Measurements from ENCODE around the gene TMEM132D. TPM values are rescaled to one million over a fixed set of nuclear protein-coding genes. Genes with fewer than 3 reads are reported as not detected.

The TMEM132D gene
- total and polyA plus RNA-seq, 4 donors, result 0.01 to 0.14 (median 0.08) TPM

GRCh38 chr12:129226851-129227250 is 677.0 kb downstream of the TMEM132D start (continued):
- TF ChIP-seq, protein P1, sequence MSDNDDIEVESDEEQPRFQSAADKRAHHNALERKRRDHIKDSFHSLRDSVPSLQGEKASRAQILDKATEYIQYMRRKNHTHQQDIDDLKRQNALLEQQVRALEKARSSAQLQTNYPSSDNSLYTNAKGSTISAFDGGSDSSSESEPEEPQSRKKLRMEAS (IDR thresholded peaks at IDR 0.05), result no peak
- TF ChIP-seq TAF1 (conservative IDR thresholded peaks at IDR 0.05) (no peak), HNF4G (IDR thresholded peaks at IDR 0.05) (no peak), RXRA (IDR thresholded peaks at IDR 0.05) (no peak), EGR1 (IDR thresholded peaks at IDR 0.05; ENCODE audit: low read depth in 2 of 2) (no peak)

- Histone ChIP-seq H3K27me3 (ENCODE audit: control insufficient read depth in 4 of 4, insufficient read depth in 4 of 4, low read length in 3 of 4) (peaks cover 0 to 4% (median 2%) of the 10 kb centered on the region in 4 donors), H3K27ac (ENCODE audit: low read depth in 1 of 2, low read length in 2 of 2) (no peak overlapping the region), H3K9me3 (ENCODE audit: control insufficient read depth in 4 of 4, low read length in 3 of 4) (no peaks in the 10 kb centered on the region), H3K36me3 (ENCODE audit: control insufficient read depth in 4 of 4, insufficient read depth in 3 of 4, low read depth in 1 of 4, low read length in 3 of 4) (no peaks in the 10 kb centered on the region), H3K4me1 (ENCODE audit: control insufficient read depth in 4 of 4, insufficient read depth in 4 of 4, low read length in 3 of 4) (no peaks in the 10 kb centered on the region), H3K4me3 (ENCODE audit: low read depth in 1 of 3, low read length in 3 of 3) (no peak overlapping the region), H3K9ac (ENCODE audit: low read depth in 1 of 2, low read length in 2 of 2) (no peak overlapping the region)
- no peak for DNase-seq (ENCODE audit: low spot score)
- TF ChIP-seq HNF4A (conservative IDR thresholded peaks at IDR 0.05), result no peak
- no peak for TF ChIP-seq REST (IDR thresholded peaks at IDR 0.05)
- TF ChIP-seq HNF4G (IDR thresholded peaks at IDR 0.05), result no peak
- TF ChIP-seq, protein P1 (IDR thresholded peaks at IDR 0.05), result no peak
- TF ChIP-seq, protein P2, sequence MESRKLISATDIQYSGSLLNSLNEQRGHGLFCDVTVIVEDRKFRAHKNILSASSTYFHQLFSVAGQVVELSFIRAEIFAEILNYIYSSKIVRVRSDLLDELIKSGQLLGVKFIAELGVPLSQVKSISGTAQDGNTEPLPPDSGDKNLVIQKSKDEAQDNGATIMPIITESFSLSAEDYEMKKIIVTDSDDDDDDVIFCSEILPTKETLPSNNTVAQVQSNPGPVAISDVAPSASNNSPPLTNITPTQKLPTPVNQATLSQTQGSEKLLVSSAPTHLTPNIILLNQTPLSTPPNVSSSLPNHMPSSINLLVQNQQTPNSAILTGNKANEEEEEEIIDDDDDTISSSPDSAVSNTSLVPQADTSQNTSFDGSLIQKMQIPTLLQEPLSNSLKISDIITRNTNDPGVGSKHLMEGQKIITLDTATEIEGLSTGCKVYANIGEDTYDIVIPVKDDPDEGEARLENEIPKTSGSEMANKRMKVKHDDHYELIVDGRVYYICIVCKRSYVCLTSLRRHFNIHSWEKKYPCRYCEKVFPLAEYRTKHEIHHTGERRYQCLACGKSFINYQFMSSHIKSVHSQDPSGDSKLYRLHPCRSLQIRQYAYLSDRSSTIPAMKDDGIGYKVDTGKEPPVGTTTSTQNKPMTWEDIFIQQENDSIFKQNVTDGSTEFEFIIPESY (IDR thresholded peaks at IDR 0.05), result no peak
- no peak for TF ChIP-seq FOXA2 (IDR thresholded peaks at IDR 0.05)
- no peak for TF ChIP-seq GABPA (IDR thresholded peaks at IDR 0.05 in 1 of 2, conservative IDR thresholded peaks at IDR 0.05 in 1 of 2)
- TF ChIP-seq JUND (IDR thresholded peaks at IDR 0.05), result no peak
- no peak for TF ChIP-seq FOXA1 (IDR thresholded peaks at IDR 0.05)
- TF ChIP-seq, protein P3, sequence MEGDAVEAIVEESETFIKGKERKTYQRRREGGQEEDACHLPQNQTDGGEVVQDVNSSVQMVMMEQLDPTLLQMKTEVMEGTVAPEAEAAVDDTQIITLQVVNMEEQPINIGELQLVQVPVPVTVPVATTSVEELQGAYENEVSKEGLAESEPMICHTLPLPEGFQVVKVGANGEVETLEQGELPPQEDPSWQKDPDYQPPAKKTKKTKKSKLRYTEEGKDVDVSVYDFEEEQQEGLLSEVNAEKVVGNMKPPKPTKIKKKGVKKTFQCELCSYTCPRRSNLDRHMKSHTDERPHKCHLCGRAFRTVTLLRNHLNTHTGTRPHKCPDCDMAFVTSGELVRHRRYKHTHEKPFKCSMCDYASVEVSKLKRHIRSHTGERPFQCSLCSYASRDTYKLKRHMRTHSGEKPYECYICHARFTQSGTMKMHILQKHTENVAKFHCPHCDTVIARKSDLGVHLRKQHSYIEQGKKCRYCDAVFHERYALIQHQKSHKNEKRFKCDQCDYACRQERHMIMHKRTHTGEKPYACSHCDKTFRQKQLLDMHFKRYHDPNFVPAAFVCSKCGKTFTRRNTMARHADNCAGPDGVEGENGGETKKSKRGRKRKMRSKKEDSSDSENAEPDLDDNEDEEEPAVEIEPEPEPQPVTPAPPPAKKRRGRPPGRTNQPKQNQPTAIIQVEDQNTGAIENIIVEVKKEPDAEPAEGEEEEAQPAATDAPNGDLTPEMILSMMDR (IDR thresholded peaks at IDR 0.05; ENCODE audit: low read depth, low read length, missing input control), result no peak
- no peak for TF ChIP-seq EGR1 (IDR thresholded peaks at IDR 0.05; ENCODE audit: low read depth in 2 of 2)
- no peak for TF ChIP-seq TAF1 (conservative IDR thresholded peaks at IDR 0.05)
- peak in 1 of 2 donors; percentile 22 for TF ChIP-seq RAD21 (IDR thresholded peaks at IDR 0.05)
- TF ChIP-seq, protein P4, sequence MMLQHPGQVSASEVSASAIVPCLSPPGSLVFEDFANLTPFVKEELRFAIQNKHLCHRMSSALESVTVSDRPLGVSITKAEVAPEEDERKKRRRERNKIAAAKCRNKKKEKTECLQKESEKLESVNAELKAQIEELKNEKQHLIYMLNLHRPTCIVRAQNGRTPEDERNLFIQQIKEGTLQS (IDR thresholded peaks at IDR 0.05), result no peak
- TF ChIP-seq SP1 (IDR thresholded peaks at IDR 0.05), result peak; percentile 24
- TF ChIP-seq RXRA (IDR thresholded peaks at IDR 0.05), result peak; percentile 68 to 80
- peak; percentile 76 for TF ChIP-seq NR2F2 (IDR thresholded peaks at IDR 0.05)
- TF ChIP-seq YY1 (IDR thresholded peaks at IDR 0.05), result no peak
- WGBS, result 50% methylated on average over 7 of the region's 7 CpGs
Measured at GRCh38 chr12:129226005-129226404, 677.8 kb downstream of the TMEM132D start.

Data from liver (tissue), 9 donors.